Measurements from ENCODE around the gene MAD1L1. TPM values are rescaled to one million over a fixed set of nuclear protein-coding genes. Genes with fewer than 3 reads are reported as not detected.

MAD1L1 gene
- total and polyA plus RNA-seq, 2 of the 8 experiments (the other 6 are each of a cell fraction or from before 2014, with no cell fraction given): 40.4 to 44.6 TPM

- TF ChIP-seq MAX (IDR thresholded peaks at IDR 0.05) (no peak), CBX5 (IDR thresholded peaks at IDR 0.05; ENCODE audit: low read depth, low read length) (no peak), SP2 (IDR thresholded peaks at IDR 0.05; ENCODE audit: low read length) (no peak), BRCA1 (IDR thresholded peaks at IDR 0.05; ENCODE audit: low read depth, low read length) (no peak), YY1 (IDR thresholded peaks at IDR 0.05; ENCODE audit: low read depth, low read length) (no peak), RBBP5 (IDR thresholded peaks at IDR 0.05; ENCODE audit: borderline replicate concordance, low read depth, low read length) (no peak), HDAC6 (IDR thresholded peaks at IDR 0.05; ENCODE audit: low read depth, low read length) (no peak)
Observed at GRCh38 chr7:1863091-1863900, 369.4 kb downstream of the MAD1L1 start (continued).
